NCI-H2107 treated with DMSO at 0.1 percent for 48 hours (cell line): ENCODE data around the gene SCD5.

Experiments
- DNase-seq: peaks from one replicate; lab custom pipeline; 2025; ENCODE audit not compliant: unreplicated experiment; lab: John Stamatoyannopoulos, UW

The SCD5 gene

GRCh38 chr4:82773057-82773456 is 25.5 kb downstream of the SCD5 start:
- DNase-seq, result no peak

GRCh38 chr4:82770607-82771006 is 28.0 kb downstream of the SCD5 start:
- no peak for DNase-seq

GRCh38 chr4:82765134-82765533 is 33.5 kb downstream of the SCD5 start:
- no peak for DNase-seq

- no peak for DNase-seq
Measured at GRCh38 chr4:82761229-82761628, 37.4 kb downstream of the SCD5 start.

GRCh38 chr4:82758701-82759685 is 39.6 kb downstream of the SCD5 start:
- no peak for DNase-seq

DNA sequence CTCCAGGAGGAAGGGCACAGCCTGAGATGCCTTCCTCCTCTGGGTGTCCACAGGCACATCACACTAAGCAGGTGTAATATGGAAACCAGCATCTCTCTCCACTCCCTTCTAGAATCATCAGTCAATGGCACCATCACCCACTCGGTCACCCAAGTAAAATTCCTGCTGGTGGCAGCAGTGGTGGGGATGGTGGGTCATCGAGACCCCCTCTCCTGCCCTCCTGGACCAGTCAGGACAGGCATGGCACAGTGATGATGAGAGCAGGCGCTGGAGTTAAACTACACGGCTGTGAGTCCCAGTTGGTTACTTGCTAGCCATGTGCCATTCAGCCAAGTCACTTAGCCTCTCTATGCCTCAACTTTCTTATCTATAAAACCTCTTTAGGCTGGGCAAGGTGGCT is 42.5 kb downstream of the SCD5 start:
- no peak for DNase-seq

DNA sequence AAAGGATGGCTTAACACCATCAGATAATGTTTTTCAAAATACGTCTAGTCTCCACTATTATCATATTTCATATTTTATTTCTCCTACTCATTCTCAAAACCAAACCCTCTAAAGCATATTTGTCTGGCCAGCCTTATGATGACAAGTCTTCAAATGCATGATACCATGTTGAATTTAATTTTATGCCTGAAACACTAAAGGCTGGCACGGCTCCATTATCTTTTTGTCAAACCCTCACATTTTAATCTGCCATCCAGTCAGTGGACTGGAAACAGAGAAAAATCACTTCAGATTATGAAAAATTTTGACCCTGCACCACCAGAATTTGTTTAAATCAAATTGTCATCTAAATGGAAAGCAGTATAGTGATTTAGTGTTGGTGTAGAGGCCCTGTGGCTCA is 42.9 kb downstream of the SCD5 start:
- DNase-seq, result no peak

GRCh38 chr4:82754513-82755165 is 44.0 kb downstream of the SCD5 start:
- no peak for DNase-seq

DNA sequence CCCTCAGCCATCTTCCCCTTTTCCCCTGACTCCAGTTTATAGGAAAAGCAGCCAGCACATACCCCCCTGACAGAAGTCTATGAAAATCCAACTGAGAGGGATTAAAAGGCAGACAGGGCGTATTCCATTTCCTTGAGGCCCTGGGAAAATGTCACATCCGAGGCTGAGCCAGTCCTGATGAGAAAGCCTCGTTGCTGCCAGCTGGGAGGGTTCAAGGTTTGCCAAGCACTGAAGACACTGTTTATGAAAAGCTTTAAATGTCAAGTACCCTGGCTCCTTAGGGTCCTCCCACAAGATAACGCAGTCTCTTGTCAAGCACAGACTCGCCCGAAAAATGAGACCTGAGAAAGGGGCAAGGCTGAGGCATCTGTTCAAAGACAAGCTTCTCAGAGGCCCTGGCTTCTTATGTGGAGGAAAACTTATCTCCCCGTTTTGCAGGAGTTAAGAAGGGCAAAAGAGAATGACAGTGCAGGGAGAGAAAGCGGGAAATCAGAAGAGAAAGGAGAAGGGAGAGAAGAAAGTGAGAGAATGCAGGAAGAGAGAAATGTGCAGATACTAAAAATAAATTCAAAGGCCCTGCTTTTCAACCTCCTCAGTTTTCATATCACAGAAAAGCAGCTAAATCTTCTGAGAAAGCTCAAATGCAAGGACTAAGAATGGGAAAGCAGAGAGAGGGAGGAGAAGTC is 44.7 kb downstream of the SCD5 start:
- no peak for DNase-seq

- no peak for DNase-seq
Measured at GRCh38 chr4:82753238-82753637, 45.4 kb downstream of the SCD5 start.

GRCh38 chr4:82748810-82749470 is 49.7 kb downstream of the SCD5 start:
- DNase-seq, result no peak

DNA sequence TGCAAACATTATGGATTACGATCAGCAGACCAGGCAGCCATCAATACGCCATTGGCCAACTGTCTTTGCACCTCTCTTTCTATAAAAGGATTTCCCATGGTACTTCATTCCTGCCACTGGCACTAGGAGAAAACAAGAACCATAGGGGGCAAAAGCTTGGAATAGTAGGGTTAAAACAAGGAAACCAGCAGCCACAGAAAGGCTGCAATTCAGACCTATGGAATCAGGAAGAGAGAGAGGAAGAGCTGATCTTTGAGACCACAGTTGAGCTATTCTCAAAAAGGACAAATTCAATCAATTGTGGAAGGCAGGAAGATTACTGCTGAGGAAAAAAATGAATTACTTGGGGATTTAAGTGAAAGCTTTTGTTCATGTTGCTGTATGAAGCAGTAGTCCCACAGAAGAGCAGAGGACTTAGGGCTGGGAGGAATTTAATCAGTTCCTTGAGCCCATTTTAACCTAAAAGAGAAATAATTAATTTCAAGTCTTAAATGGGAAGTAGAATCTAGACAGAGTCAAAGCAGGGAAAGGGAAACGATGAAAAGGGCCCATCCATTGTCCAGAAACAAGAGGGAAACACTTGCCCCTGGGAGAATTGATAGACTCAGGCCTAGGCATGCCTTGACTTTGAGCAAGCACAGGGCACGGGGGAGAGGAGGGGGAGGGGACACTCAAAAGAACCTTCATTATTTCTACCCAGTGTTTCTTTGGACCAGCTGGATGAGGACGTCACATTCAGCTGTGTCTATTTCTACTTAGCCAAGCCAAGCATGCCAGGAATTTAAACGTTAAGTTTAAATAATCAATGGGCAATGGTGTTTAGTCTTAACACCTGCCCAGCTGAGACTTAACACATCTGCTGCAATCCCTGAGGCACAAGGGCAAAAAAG is 50.7 kb downstream of the SCD5 start:
- no peak for DNase-seq

GRCh38 chr4:82746705-82747574 is 51.7 kb downstream of the SCD5 start:
- DNase-seq, result no peak

- DNase-seq, result no peak
Measured at GRCh38 chr4:82745173-82745842, 53.3 kb downstream of the SCD5 start.

- DNase-seq, result no peak
Measured at GRCh38 chr4:82744284-82744968, 54.2 kb downstream of the SCD5 start.

DNA sequence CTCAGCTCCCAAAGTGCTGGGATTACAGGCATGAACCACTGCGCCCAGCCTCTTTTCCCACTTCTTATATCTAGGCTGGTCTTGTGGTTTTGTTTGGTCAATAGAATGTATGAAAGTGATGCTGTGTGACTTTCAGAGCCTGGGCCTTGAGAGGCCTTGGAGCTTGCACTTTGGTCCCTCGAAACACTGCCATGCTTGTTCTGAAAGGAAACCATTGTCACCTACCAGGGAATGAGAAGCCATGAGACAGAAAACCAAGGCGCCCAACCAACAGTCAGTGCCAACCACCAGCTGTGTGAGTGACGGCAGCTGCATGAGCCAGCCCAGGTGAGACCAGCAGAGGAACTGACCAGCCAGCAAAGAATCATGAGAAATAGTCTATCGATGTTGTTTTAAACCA is 57.4 kb downstream of the SCD5 start:
- DNase-seq, result no peak

- no peak for DNase-seq
Measured at GRCh38 chr4:82739287-82740190, 59.1 kb downstream of the SCD5 start.
